ENCODE results near the gene ZNF491. TPM values are rescaled to one million over a fixed set of nuclear protein-coding genes. Genes with fewer than 3 reads are reported as not detected.

The ZNF491 gene
- total RNA-seq = 0.35 and 0.65 TPM in 2 replicates

GRCh38 chr19:11798391-11799330 is at the start of gene ZNF491:
Gene ZNF491, plus strand, starts transcription at chr19:11798523. Its CDS starts 7,431 bp downstream, at chr19:11805954.

GRCh38 chr19:11766597-11767591 is 31.4 kb upstream of the ZNF491 start, which contains the start of gene ZNF441:
Gene ZNF441, plus strand, starts transcription at chr19:11767000. Its CDS starts 194 bp downstream, at chr19:11767194.

GRCh38 chr19:11814029-11814699 is 15.8 kb downstream of the ZNF491 start, which contains the start of gene ZNF440:
Gene ZNF440, plus strand, starts transcription at chr19:11814273. Its CDS starts 175 bp downstream, at chr19:11814448.

GRCh38 chr19:11848594-11849469 is 50.5 kb downstream of the ZNF491 start, which contains the start of gene ZNF439:
Gene ZNF439, plus strand, starts transcription at chr19:11848726. Its CDS starts 142 bp downstream, at chr19:11848868.

Other genes with a start within 250 kb of the ZNF491 start
- gene ELOF1, start 239.3 kb upstream of the ZNF491 start, total RNA-seq = 57.1 and 59.6 TPM in 2 replicates
- gene ACP5, start 220.9 kb upstream of the ZNF491 start, total RNA-seq = 12.5 and 13.6 TPM in 2 replicates
- gene ZNF627, start 201.0 kb upstream of the ZNF491 start, total RNA-seq = 7.1 and 9.6 TPM in 2 replicates
- gene ZNF823, start 59.6 kb upstream of the ZNF491 start, total RNA-seq = 3.4 and 4.9 TPM in 2 replicates
- 1.9 and 2.6 TPM in 2 replicates for gene ZNF441, start 31.5 kb upstream of the ZNF491 start, total RNA-seq
- 6.2 and 8.7 TPM in 2 replicates for gene ZNF440, start 15.8 kb downstream of the ZNF491 start, total RNA-seq
- gene ZNF439, start 50.2 kb downstream of the ZNF491 start, total RNA-seq = 0.65 and 0.92 TPM in 2 replicates
- gene ZNF69, start 89.3 kb downstream of the ZNF491 start, total RNA-seq = 0.63 and 1.1 TPM in 2 replicates
- gene ZNF700, start 126.6 kb downstream of the ZNF491 start, total RNA-seq = 4.2 and 4.3 TPM in 2 replicates
- 0.09 and 0.92 TPM in 2 replicates for gene ZNF763, start 166.5 kb downstream of the ZNF491 start, total RNA-seq
- 3.8 and 5.3 TPM in 2 replicates for gene ZNF433, start 237.2 kb downstream of the ZNF491 start, total RNA-seq